Dendritic cell treated with granulocyte-macrophage colony-stimulating factor and Interleukin-4, amounts not matched to agents 40 ng/mL and 50 ng/mL, for 4 days (primary cell): ENCODE data around the gene CISD2.
"Not testable (repeated sequence)": the region's sequence is repeated elsewhere in the genome, so short reads cannot be mapped to it uniquely, and the experiment has no call there.

Source experiments
- H3K27ac Mint-ChIP-seq: one replicate; pipeline ENCODE4 v1.8.0; 2022; ENCODE audit warnings: mild to moderate bottlenecking, mixed read lengths
- H3K27me3 Mint-ChIP-seq: one replicate; pipeline ENCODE4 v1.8.0; 2022; ENCODE audit warnings: mild to moderate bottlenecking, mixed read lengths
- H3K36me3 Mint-ChIP-seq: one replicate; pipeline ENCODE4 v1.8.0; 2022; ENCODE audit warnings: low read depth, mixed read lengths
- H3K4me1 Mint-ChIP-seq: one replicate; pipeline ENCODE4 v1.8.0; 2022; ENCODE audit warnings: low read depth, mixed read lengths
- H3K4me3 Mint-ChIP-seq: one replicate; pipeline ENCODE4 v1.8.0; 2022; ENCODE audit warnings: mild to moderate bottlenecking, moderate library complexity, mixed read lengths
- H3K9me3 Mint-ChIP-seq: one replicate; pipeline ENCODE4 v1.8.0; 2022; ENCODE audit warnings: mixed read lengths
- intact Hi-C: fragments of 100-400 bp; cut with micrococcal nuclease; formaldehyde crosslinking; loops from one replicate; pipeline ENCODE4 v1.15.0; 2022

CISD2 gene

DNA sequence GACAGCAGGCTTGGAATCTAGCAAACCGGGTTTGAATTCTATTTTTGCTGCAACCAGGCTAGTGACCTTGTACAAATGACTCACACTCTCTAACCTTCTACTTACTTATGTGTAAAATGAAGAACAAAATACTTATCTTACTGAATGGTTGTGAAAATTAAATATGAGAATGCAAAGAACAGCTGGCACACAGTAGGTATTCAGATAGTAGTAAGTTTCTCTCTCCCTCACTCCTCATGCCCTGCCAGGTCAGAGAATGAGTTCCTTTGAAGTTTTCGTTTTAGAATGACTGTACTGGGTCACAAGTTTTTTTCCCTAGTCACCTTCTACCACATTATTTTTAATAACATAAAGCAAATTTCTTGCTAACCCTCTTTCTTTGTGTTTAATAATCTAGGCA, 33.0 kb downstream of the CISD2 start:
- intact Hi-C loops: no loop called here
- no peaks in the 10 kb centered on the region for H3K4me1 Mint-ChIP-seq
- H3K36me3 Mint-ChIP-seq: no peaks in the 10 kb centered on the region
- no peaks in the 10 kb centered on the region for H3K9me3 Mint-ChIP-seq
- H3K4me3 Mint-ChIP-seq: no peak overlapping the region
- H3K27ac Mint-ChIP-seq: no peak overlapping the region
- no peaks in the 10 kb centered on the region for H3K27me3 Mint-ChIP-seq

DNA sequence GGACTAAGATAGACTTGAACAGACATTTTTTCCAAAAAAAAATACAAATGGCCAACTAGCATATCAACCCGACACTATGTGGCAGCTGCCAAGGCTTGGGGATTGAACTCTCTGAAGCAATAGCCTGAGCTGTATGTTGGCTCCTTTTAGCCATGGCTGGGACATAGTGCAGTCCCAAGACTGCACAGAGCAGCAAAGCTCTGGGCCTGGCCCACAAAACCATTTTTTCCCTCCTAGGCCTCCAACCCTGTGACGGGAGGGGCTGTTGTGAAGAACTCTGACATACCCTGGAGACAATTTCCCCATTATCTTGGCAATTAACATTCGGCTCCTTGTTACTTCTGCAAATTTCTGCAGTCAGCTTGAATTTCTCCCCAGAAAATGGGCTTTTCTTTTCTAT, 50.1 kb downstream of the CISD2 start:
- peaks cover 54% of the 10 kb centered on the region for H3K9me3 Mint-ChIP-seq
- H3K27me3 Mint-ChIP-seq: no peaks in the 10 kb centered on the region
- intact Hi-C loops: no loop called here
- no peaks in the 10 kb centered on the region for H3K36me3 Mint-ChIP-seq
- no peak overlapping the region for H3K4me3 Mint-ChIP-seq
- no peaks in the 10 kb centered on the region for H3K4me1 Mint-ChIP-seq
- no peak overlapping the region for H3K27ac Mint-ChIP-seq

DNA sequence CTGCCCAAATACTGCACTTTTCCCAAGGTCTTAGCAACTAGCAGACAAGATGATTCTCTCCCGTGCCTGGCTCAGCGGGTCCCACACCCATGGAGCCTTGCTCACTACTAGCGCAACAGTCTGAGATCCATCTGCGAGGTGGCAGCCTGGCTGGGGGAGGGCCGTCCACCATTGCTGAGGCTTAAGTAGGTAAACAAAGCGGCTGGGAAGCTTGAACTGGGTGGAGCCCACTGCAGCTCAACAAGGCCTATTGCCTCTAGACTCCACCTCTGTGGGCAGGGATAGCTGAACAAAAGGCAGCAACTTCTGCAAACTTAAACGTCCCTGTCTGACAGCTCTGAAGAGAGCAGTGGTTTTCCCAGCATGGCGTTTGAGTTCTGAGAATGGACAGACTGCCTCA, 50.9 kb downstream of the CISD2 start:
- H3K4me1 Mint-ChIP-seq, H3K4me3 Mint-ChIP-seq, H3K27ac Mint-ChIP-seq, H3K27me3 Mint-ChIP-seq, H3K36me3 Mint-ChIP-seq, intact Hi-C loops: not testable (repeated sequence)
- H3K9me3 Mint-ChIP-seq: peaks cover 47% of the 10 kb centered on the region

DNA sequence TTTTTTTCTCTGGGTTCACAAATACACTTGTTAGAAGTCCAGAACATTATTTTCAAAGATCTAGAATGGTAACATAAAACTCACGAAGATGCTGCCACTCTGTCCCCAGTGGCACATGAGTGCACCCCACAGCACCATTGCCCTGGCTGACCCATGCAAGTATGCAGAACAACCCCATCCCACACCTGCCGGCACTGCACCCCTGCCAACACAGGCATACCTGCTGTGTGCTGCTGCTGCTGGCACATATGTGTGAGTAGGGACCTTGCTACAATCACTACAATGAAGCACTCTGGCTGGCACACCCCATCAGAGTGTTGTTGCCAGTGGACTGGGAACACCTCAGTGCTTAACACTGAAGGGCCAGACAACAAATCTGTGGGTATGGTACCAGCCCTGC, 66.9 kb downstream of the CISD2 start:
- Mint-ChIP-seq H3K4me1 (no peaks in the 10 kb centered on the region), H3K9me3 (no peaks in the 10 kb centered on the region), H3K36me3 (no peaks in the 10 kb centered on the region), H3K27ac (no peak overlapping the region), H3K27me3 (no peaks in the 10 kb centered on the region), H3K4me3 (no peak overlapping the region)
- intact Hi-C loops: no loop called here

DNA sequence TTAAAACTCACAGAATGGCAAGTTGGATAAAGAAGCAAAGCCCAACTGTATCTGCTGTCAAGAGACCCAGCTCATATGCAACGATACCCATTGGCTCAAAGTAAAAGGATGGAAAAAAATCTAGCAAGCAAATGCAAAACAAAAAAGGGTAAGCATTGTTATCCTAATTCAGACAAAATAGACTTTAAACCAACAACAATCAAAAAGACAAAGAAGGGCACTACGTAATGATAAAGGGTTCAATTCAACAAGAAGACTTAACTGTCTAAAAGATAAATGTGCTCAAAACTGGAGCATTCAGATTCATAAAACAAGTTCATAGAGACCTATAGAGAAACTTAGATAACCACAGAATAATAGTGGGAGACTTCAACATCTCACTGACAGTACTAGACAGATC, 69.3 kb downstream of the CISD2 start:
- H3K4me1 Mint-ChIP-seq, H3K27ac Mint-ChIP-seq, H3K27me3 Mint-ChIP-seq, intact Hi-C loops, H3K36me3 Mint-ChIP-seq, H3K4me3 Mint-ChIP-seq: not testable (repeated sequence)
- H3K9me3 Mint-ChIP-seq: peaks cover 16% of the 10 kb centered on the region
